GM13976 (cell line): Measurements from ENCODE around the gene CPXM1.

Experiments
- DNase-seq: peaks from one replicate; pipeline ENCODE4 v3.0.0; 2012; ENCODE audit warnings: low spot score
- in situ Hi-C: fragments of 300-500 bp; cut with MboI; formaldehyde crosslinking; loops from one replicate; pipeline ENCODE4 v1.12.0; 2022; ENCODE audit warnings: low sequenced_read_pairs, mixed read lengths, inconsistent platforms; ENCODE audit not compliant: unreplicated experiment
- TF ChIP-seq, protein P1 (sequence below): IDR thresholded peaks from 2 replicates; pipeline ENCODE4 v1.5.1; 2012; ENCODE audit warnings: borderline replicate concordance, mild to moderate bottlenecking; ENCODE audit not compliant: insufficient read depth; ENCODE audit errors: extremely low read depth, missing control alignments, control extremely low read depth

CPXM1 gene

DNA sequence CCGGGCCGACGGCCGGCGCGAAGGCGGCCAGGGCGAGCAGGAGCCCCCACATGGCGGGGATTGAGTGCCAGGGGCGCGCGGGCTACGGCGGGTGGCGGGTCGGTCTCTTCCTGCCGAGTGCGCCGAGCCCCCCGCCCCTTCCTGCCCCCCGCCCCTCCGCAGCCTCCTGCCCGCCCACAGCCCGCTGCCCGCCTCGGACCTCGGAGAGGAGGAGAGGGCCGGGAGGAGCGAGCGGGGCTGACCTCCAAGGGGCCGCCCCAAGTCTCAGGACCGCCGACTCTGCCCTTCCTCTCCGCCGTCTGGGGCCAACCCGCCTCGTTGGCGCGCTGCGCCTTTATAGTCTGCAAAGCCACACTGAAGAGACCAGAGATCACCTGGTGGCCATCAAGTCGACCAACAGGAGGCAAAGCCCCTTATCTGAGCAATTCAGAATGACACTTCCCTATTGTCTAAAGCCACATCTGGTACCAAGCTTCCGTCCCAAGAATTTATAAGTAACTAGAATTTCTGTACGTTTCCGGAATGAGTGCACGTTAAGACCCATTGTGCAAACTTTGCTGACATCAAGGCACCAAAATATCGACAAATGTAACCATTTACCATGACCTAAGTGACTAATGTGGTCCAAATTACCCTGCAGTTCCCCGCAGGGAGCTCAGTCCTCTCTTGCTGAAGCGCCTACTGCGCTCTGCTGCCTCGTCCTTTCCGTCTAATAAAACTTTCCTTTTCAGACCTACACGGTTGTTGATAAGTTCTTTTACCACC lies at the start of gene CPXM1:
CPXM1 (minus strand) TSS at position 107 of the 765 bp plus-strand sequence; CDS start at position 52, 55 bp downstream.
- DNase-seq, result peak; percentile 62
- in situ Hi-C loops, result no loop called here
- TF ChIP-seq, protein P1, sequence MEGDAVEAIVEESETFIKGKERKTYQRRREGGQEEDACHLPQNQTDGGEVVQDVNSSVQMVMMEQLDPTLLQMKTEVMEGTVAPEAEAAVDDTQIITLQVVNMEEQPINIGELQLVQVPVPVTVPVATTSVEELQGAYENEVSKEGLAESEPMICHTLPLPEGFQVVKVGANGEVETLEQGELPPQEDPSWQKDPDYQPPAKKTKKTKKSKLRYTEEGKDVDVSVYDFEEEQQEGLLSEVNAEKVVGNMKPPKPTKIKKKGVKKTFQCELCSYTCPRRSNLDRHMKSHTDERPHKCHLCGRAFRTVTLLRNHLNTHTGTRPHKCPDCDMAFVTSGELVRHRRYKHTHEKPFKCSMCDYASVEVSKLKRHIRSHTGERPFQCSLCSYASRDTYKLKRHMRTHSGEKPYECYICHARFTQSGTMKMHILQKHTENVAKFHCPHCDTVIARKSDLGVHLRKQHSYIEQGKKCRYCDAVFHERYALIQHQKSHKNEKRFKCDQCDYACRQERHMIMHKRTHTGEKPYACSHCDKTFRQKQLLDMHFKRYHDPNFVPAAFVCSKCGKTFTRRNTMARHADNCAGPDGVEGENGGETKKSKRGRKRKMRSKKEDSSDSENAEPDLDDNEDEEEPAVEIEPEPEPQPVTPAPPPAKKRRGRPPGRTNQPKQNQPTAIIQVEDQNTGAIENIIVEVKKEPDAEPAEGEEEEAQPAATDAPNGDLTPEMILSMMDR, result no peak

DNA sequence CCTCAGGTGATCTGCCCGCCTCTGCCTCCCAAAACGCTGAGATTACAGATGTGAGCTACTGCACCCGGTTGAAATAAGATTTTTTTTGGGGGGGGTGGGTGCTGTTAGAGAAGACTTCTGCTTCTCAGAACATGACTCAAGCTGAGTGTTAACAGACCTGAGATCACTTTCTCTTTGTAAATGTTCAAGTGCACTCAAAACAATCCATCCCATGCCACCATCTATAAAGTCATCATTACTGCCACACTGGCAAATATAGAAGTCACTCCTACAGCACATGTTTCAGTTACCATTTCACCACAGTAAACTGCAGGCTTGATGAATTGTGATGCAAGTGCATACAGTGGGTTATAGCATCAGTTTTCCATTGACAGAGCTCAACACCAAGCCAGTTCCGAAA lies 49.1 kb upstream of the CPXM1 start:
- in situ Hi-C loops, result no loop called here

DNA sequence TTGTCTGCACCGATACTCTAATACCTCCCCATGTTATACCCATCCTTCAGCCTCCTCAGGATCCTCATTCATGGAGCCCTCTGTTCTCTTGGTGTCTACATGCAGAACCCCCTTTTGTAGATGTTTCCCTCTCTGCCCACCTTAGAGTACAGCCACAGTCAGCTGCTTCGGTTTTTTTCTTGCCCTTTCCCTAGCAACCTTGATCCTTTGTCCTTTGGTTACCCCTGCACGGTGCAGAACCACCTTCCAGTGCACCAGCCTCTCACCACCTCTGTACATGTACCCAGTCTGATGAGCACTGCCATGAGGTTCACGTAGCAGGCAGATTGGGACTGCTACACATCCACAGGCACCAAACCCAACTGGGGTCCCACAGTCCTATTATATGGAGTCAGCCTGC lies 47.4 kb upstream of the CPXM1 start:
- no peak for DNase-seq
- in situ Hi-C loops, result no loop called here
- TF ChIP-seq, protein P1, result no peak

More for the DNA sequence above, 49.1 kb upstream of the CPXM1 start:
- TF ChIP-seq, protein P1, result no peak
- peak; percentile 1 for DNase-seq

DNA sequence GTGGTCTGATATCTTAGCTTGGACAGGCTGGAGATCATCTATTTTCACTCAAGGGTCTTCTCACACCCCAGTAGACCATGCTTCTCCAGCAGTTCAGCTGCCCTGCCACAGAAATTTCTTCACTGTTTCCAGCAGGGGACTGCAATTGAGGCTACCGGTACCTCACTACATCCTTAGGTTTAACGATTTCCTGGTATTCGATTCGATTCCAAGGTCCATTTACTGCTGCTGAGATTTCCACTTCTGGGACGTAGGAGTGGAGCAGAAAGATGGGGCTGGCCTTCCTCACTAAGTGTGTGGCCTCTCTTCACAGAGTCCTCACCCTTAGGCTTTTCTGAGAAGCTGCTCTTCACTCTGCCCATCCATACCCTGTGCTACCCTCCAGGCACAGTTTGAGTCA lies 46.3 kb upstream of the CPXM1 start:
- TF ChIP-seq, protein P1, result no peak
- peak; percentile 1 for DNase-seq
- in situ Hi-C loops, result no loop called here

DNA sequence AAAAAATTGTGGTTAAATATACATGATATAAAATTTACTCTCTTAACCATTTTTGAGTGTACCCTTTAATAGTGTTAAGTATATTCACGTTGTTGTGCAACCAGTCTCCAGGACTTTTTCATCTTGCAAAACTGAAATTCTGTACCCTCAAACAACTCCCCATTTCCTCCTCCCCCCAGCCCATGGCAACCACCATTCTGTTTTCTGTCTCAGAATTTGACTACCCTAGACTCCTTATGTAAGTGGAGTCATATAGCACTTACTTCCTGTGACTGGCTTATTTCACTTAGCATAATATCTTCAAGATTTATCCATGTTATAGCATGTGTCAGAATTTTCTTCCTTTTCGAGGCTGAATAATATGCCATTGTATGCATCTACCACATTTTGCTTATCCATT lies 45.2 kb upstream of the CPXM1 start:
- in situ Hi-C loops, result no loop called here
- DNase-seq, result no peak
- TF ChIP-seq, protein P1, result no peak

DNA sequence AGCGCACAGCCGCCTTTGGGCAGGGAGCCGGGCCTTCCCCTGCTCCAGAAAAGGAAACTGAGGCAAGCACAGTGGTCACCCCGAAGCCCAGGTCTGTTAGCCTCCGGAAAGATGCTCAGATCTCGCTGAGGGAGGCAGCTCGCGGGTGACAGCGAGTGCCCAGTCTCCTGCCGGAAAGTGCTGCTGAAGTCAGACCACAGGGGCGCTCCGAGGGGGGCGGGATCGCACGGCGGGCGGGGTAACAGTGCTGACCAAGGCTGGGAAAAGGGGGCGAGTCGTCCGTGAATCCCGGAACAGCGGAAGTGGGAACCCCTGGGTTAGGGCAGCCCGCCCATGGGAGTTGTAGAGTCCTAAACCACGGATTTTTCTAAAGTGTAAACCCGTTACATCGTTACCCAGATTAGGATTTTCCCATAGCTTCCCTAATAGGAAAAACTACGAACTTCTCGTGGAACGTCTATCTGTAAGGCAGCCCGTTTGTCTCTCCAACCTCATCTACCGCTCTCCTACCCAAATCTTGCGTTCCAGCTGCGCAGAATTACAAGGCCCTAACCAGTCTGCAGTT lies 40.6 kb upstream of the CPXM1 start:
- in situ Hi-C loops, result no loop called here
- DNase-seq, result peak; percentile 77

More for the DNA sequence above, 40.6 kb upstream of the CPXM1 start:
- TF ChIP-seq, protein P1, result no peak
